PFSK-1 (cell line): ENCODE results near the gene THBS3.

ENCODE experiments used
- FOXP2 ChIP-seq: optimal IDR thresholded peaks from 2 replicates; pipeline ENCODE3; 2011; ENCODE audit warnings: borderline replicate concordance, control low read depth, inconsistent platforms; ENCODE audit not compliant: insufficient read depth; ENCODE audit errors: extremely low read length, extremely low read depth
- POLR2AphosphoS5 ChIP-seq: IDR thresholded peaks from 2 replicates; pipeline ENCODE4 v1.6.1; 2012; ENCODE audit warnings: low read depth, mild to moderate bottlenecking, control low read depth, low read length, moderate library complexity
- REST ChIP-seq, 2 experiments: IDR thresholded peaks; 2 replicates each; pipeline versions ENCODE4 v1.6.1 to v1.8.0; 2011 to 2012; ENCODE audit warnings: low read depth in 2 of 2, low read length in 2 of 2, control low read depth in 1 of 2, inconsistent platforms in 1 of 2, mild to moderate bottlenecking in 1 of 2, moderate library complexity in 1 of 2; ENCODE audit not compliant: insufficient read depth in 1 of 2
- SIN3A ChIP-seq: IDR thresholded peaks from 2 replicates; pipeline ENCODE4 v1.6.1; 2012; ENCODE audit warnings: mild to moderate bottlenecking, low read length, moderate library complexity, borderline replicate concordance; ENCODE audit not compliant: insufficient read depth
- TAF1 ChIP-seq: IDR thresholded peaks from 2 replicates; pipeline ENCODE4 v1.6.1; 2012; ENCODE audit warnings: low read length, control low read depth, borderline replicate concordance; ENCODE audit not compliant: insufficient read depth

- TF ChIP-seq TAF1 (no peak), SIN3A (no peak), REST (IDR thresholded peaks at IDR 0.05; ENCODE audit: insufficient read depth in 1 of 2, low read depth in 2 of 2, low read length in 2 of 2) (no peak), POLR2AphosphoS5 (no peak), FOXP2 (no peak)
These were observed 45.5 kb upstream of the THBS3 start for GRCh38 chr1:155253208-155253607.
